GM13977 (cell line): ENCODE measurements around the gene TGFBR3L.
A peak's percentile ranks its signal among the peaks of the same experiment; 100 is the strongest.

Experiments
- DNase-seq: peaks from one replicate; pipeline ENCODE4 v3.0.0; 2012; ENCODE audit warnings: low spot score
- CTCF ChIP-seq: IDR thresholded peaks from 2 replicates; pipeline ENCODE4 v1.5.1; 2012; ENCODE audit warnings: mild to moderate bottlenecking, control low read depth; ENCODE audit not compliant: insufficient read depth; ENCODE audit errors: extremely low read depth, missing control alignments
- in situ Hi-C: fragments of 300-500 bp; cut with MboI; formaldehyde crosslinking; loops from one replicate; pipeline ENCODE4 v1.12.0; 2022; ENCODE audit warnings: low sequenced_read_pairs, low pct_unique_long_range_greater_than_20kb, mixed read lengths, inconsistent platforms; ENCODE audit not compliant: unreplicated experiment

Gene TGFBR3L

GRCh38 chr19:7940841-7941240 lies 26.2 kb downstream of the TGFBR3L start:
- no peak for TF ChIP-seq CTCF
- DNase-seq, result no peak
- in situ Hi-C loops, result no loop called here

- in situ Hi-C loops, result no loop called here
- DNase-seq, result no peak
- no peak for TF ChIP-seq CTCF
Observed at GRCh38 chr19:7941895-7942596, 27.4 kb downstream of the TGFBR3L start.

- DNase-seq, result no peak
Observed at GRCh38 chr19:7942981-7943443, 28.4 kb downstream of the TGFBR3L start.

GRCh38 chr19:7943444-7944176 lies 29.0 kb downstream of the TGFBR3L start, which contains the start of gene TIMM44:
TIMM44 (minus strand) TSS chr19:7943666; CDS start chr19:7943651, 15 bp downstream.
- TF ChIP-seq CTCF, result no peak
- in situ Hi-C loops, result no loop called here
- peak; percentile 97 for DNase-seq

More at GRCh38 chr19:7942981-7943443, 28.4 kb downstream of the TGFBR3L start:
- in situ Hi-C loops, result no loop called here
- no peak for TF ChIP-seq CTCF

- in situ Hi-C loops, result no loop called here
- TF ChIP-seq CTCF, result peak; percentile 76
- DNase-seq, result peak; percentile 85
Observed at GRCh38 chr19:7944177-7944761, 29.6 kb downstream of the TGFBR3L start.

- in situ Hi-C loops, result no loop called here
- DNase-seq, result no peak
- TF ChIP-seq CTCF, result no peak
Observed at GRCh38 chr19:7947939-7948338, 33.3 kb downstream of the TGFBR3L start.
